ENCODE data around the gene LIPN.

Gene LIPN

GRCh38 chr10:88792661-88793060, 32.8 kb downstream of the LIPN start:
- TF ChIP-seq CTCF (IDR thresholded peaks at IDR 0.05; ENCODE audit: low read length, missing control alignments), result no peak
- peak; percentile 79 for DNase-seq (ENCODE audit: low read depth)
- H3K4me3 ChIP-seq (replicated peaks; ENCODE audit: low read depth, low read length), result no peak overlapping the region

GRCh38 chr10:88793712-88794299, 34.0 kb downstream of the LIPN start:
- peak; percentile 55 for DNase-seq (ENCODE audit: low read depth)
- no peak for TF ChIP-seq CTCF (IDR thresholded peaks at IDR 0.05; ENCODE audit: low read length, missing control alignments)
- no peak overlapping the region for H3K4me3 ChIP-seq (replicated peaks; ENCODE audit: low read depth, low read length)

- DNase-seq (ENCODE audit: low read depth), result peak; percentile 50
- no peak for TF ChIP-seq CTCF (IDR thresholded peaks at IDR 0.05; ENCODE audit: low read length, missing control alignments)
- H3K4me3 ChIP-seq (replicated peaks; ENCODE audit: low read depth, low read length), result no peak overlapping the region
Observed at GRCh38 chr10:88794731-88795130, 34.9 kb downstream of the LIPN start.

- no peak overlapping the region for H3K4me3 ChIP-seq (replicated peaks; ENCODE audit: low read depth, low read length)
- DNase-seq (ENCODE audit: low read depth), result peak; percentile 62
- TF ChIP-seq CTCF (IDR thresholded peaks at IDR 0.05; ENCODE audit: low read length, missing control alignments), result no peak
Observed at GRCh38 chr10:88800152-88801125, 40.6 kb downstream of the LIPN start.

GRCh38 chr10:88802523-88803285, 42.9 kb downstream of the LIPN start, which contains the start of gene LIPM:
Gene LIPM, plus strand, starts transcription at chr10:88802730. Its CDS starts 167 bp downstream, at chr10:88802897.
- TF ChIP-seq CTCF (IDR thresholded peaks at IDR 0.05; ENCODE audit: low read length, missing control alignments), result no peak
- no peak within 1 kb of the TSS for H3K4me3 ChIP-seq (replicated peaks; ENCODE audit: low read depth, low read length)
- DNase-seq (ENCODE audit: low read depth), result no peak

- no peak for TF ChIP-seq CTCF (IDR thresholded peaks at IDR 0.05; ENCODE audit: low read length, missing control alignments)
- DNase-seq (ENCODE audit: low read depth), result no peak
- H3K4me3 ChIP-seq (replicated peaks; ENCODE audit: low read depth, low read length), result no peak overlapping the region
Observed at GRCh38 chr10:88803641-88804040, 43.8 kb downstream of the LIPN start.

Measured in fibroblast of pulmonary artery (primary cell).